GM12878 (cell line): ENCODE measurements around the gene PLAC1. TPM values are rescaled to one million over a fixed set of nuclear protein-coding genes. Genes with fewer than 3 reads are reported as not detected.

Source experiments
- ATAC-seq: fragments of 200-7000 bp; cut with Tn5 transposase; 3 replicates; pipeline ENCODE4 v1.9.1; 2020; ENCODE audit warnings: mild to moderate bottlenecking, moderate library complexity
- BruUV-seq: library from RNA; stranded (reverse); fragments of 400-500 nt; replicated peaks from 2 replicates; lab custom pipeline; 2021; lab: Mats Ljungman, UMichigan
- CTCF ChIA-PET: fragments of 300-600 bp; sonication (Branson Sonifier 250); formaldehyde crosslinking; extraction: SDS; loops from one replicate; lab custom pipeline; 2021; ENCODE audit warnings: inconsistent platforms; lab: Yijun Ruan, JAX
- POLR2A ChIA-PET: fragments of 350-600 bp; formaldehyde crosslinking; extraction: SDS; loops from one replicate; lab custom pipeline; 2021; ENCODE audit warnings: inconsistent platforms; lab: Charles Lee
- RAD21 ChIA-PET: fragments of 300-600 bp; sonication (Branson Sonifier 250); formaldehyde crosslinking; loops from one replicate; lab custom pipeline; 2023; ENCODE audit warnings: antibody characterized with exemption; ENCODE audit not compliant: unreplicated experiment; lab: Charles Lee
- SMC1A ChIA-PET: fragments of 300-600 bp; sonication (Branson Sonifier 250); formaldehyde crosslinking; loops from one replicate; lab custom pipeline; 2023; ENCODE audit not compliant: unreplicated experiment, uncharacterized antibody; lab: Charles Lee
- DNase-seq: peaks from one replicate; pipeline ENCODE4 v3.0.0-alpha.2; 2011; ENCODE audit warnings: low read depth, low spot score
- FAIRE-seq: peaks from 3 replicates; lab custom pipeline; 2011; peaks lifted over from hg19 to GRCh38; lab: Jason Lieb, UNC
- H2AFZ ChIP-seq: 2 replicates; pipeline ENCODE4 v1.6.0; 2011; ENCODE audit warnings: low read depth, low read length, control low read depth; ENCODE audit not compliant: control insufficient read depth
- H3K27ac ChIP-seq: 2 replicates; pipeline ENCODE4 v1.5.1; 2011; ENCODE audit warnings: control low read depth; ENCODE audit not compliant: control insufficient read depth, insufficient read depth
- H3K27me3 ChIP-seq, 2 experiments: replicated peaks in 1 of 2; 2 replicates each; pipeline versions ENCODE4 v1.6.0 to v1.6.1; 2011; ENCODE audit warnings: low read length in 1 of 2; ENCODE audit not compliant: control insufficient read depth in 2 of 2, insufficient read depth in 2 of 2
- H3K36me3 ChIP-seq, 2 experiments: 2 replicates each; pipeline ENCODE4 v1.5.1; 2011; ENCODE audit warnings: low read length in 1 of 2; ENCODE audit not compliant: control insufficient read depth in 2 of 2, insufficient read depth in 2 of 2
- H3K4me1 ChIP-seq: 2 replicates; pipeline ENCODE4 v1.6.1; 2011; ENCODE audit warnings: mild to moderate bottlenecking, low read length, moderate library complexity, mixed read lengths; ENCODE audit not compliant: control insufficient read depth, insufficient read depth
- H3K4me2 ChIP-seq: 2 replicates; pipeline ENCODE4 v1.6.0; 2011; ENCODE audit warnings: control low read depth; ENCODE audit not compliant: control insufficient read depth, insufficient read depth
- H3K4me3 ChIP-seq: fragments of 200-600 bp; sonication (generic); 2 replicates; pipeline ENCODE4 v1.5.1; 2016
- H3K79me2 ChIP-seq: 2 replicates; pipeline ENCODE4 v1.6.0; 2011; ENCODE audit warnings: low read length; ENCODE audit not compliant: control insufficient read depth, insufficient read depth
- H3K9ac ChIP-seq: 2 replicates; pipeline ENCODE4 v1.8.0; 2011; ENCODE audit warnings: low read length, control low read depth, mixed read lengths; ENCODE audit not compliant: control insufficient read depth, insufficient read depth
- H3K9me3 ChIP-seq: replicated peaks from 3 replicates; pipeline ENCODE4 v1.5.1; 2011; ENCODE audit warnings: mild to moderate bottlenecking, low read length; ENCODE audit not compliant: control insufficient read depth, insufficient read depth
- H4K20me1 ChIP-seq: 2 replicates; pipeline ENCODE4 v1.6.0; 2011; ENCODE audit not compliant: control insufficient read depth, insufficient read depth
- CBX3 ChIP-seq: fragments of 200-600 bp; sonication (generic); IDR thresholded peaks from 2 replicates; pipeline ENCODE4 v1.6.1; 2016; ENCODE audit warnings: low read depth, borderline replicate concordance
- E2F4 ChIP-seq: IDR thresholded peaks from 2 replicates; pipeline ENCODE4 v1.6.1; 2012; ENCODE audit warnings: low read depth, low read length, improper control_type of control experiment
- E4F1 ChIP-seq: fragments of 450-650 bp; IDR thresholded peaks from 2 replicates; pipeline ENCODE4 v1.6.1; 2018; ENCODE audit warnings: borderline replicate concordance, mild to moderate bottlenecking; ENCODE audit not compliant: partially characterized antibody
- IKZF2 ChIP-seq, 2 experiments: fragments of 450-650 bp; IDR thresholded peaks; 2 replicates each; pipeline ENCODE4 v1.6.1; 2017; ENCODE audit warnings: mild to moderate bottlenecking in 2 of 2, moderate library complexity in 2 of 2
- KDM1A ChIP-seq: fragments of 200-600 bp; sonication (generic); IDR thresholded peaks from 2 replicates; pipeline ENCODE4 v1.6.1; 2016; ENCODE audit warnings: borderline replicate concordance
- MTA2 ChIP-seq: fragments of 450-650 bp; IDR thresholded peaks from 2 replicates; pipeline ENCODE4 v1.6.1; 2016; ENCODE audit warnings: low read depth, mild to moderate bottlenecking, moderate library complexity
- POLR2AphosphoS2 ChIP-seq: IDR thresholded peaks from 2 replicates; pipeline ENCODE4 v1.6.1; 2011; ENCODE audit warnings: low read depth, mild to moderate bottlenecking, low read length, improper control_type of control experiment, moderate library complexity
- PRDM15 ChIP-seq: fragments of 450-650 bp; formaldehyde crosslinking; IDR thresholded peaks from 2 replicates; pipeline ENCODE4 v1.4.0; 2020; ENCODE audit warnings: mild to moderate bottlenecking, moderate library complexity
- RAD51 ChIP-seq: fragments of 450-650 bp; IDR thresholded peaks from 2 replicates; pipeline ENCODE4 v1.6.1; 2016; ENCODE audit warnings: moderate library complexity, mild to moderate bottlenecking, inconsistent platforms
- RELA ChIP-seq: fragments of 450-650 bp; IDR thresholded peaks from 2 replicates; pipeline ENCODE4 v1.8.0; 2014; ENCODE audit warnings: borderline replicate concordance; ENCODE audit not compliant: partially characterized antibody
- ZBED1 ChIP-seq: IDR thresholded peaks from 2 replicates; pipeline ENCODE4 v1.6.1; 2016; ENCODE audit warnings: borderline replicate concordance
- ZBTB11 ChIP-seq: fragments of 450-650 bp; formaldehyde crosslinking; IDR thresholded peaks from 2 replicates; pipeline ENCODE4 v1.5.0; 2022; ENCODE audit warnings: mild to moderate bottlenecking, missing genetic modification characterization
- in situ Hi-C: fragments of 300-500 bp; cut with MboI; formaldehyde crosslinking; loops from 9 replicates; pipeline ENCODE4 v1.14.3; 2018; ENCODE audit warnings: mixed read lengths
- intact Hi-C: fragments of 100-400 bp; cut with micrococcal nuclease; formaldehyde crosslinking; loops from one replicate; pipeline ENCODE4 v1.14.2; 2022; ENCODE audit not compliant: unreplicated experiment
- polyA plus RNA-seq, 11 experiments: library from polyadenylated mRNA; depleted of rRNA in 4 of 11; unstranded in 6 of 11; stranded (reverse) in 5 of 11; fragments of >200 nt; fragmentation: Nextera tagmentation in 4 of 11; fragmentation: Illumina TruSeq in 1 of 11; extraction: Ambion mirVana in 4 of 11; extraction: Trizol in 1 of 11; gene quantifications; 1 replicate in 1 of 11; 2 replicates in 10 of 11; pipeline versions ENCODE4 v1.2.1 to v1.2.3, GENCODE V29; 2011 to 2016; ENCODE audit warnings: inconsistent platforms in 2 of 11, missing spikeins in 2 of 11, low read depth in 1 of 11
- total RNA-seq, 4 experiments: library from RNA; depleted of rRNA in 3 of 4; stranded (reverse); fragments of >200 nt in 3 of 4; fragmentation: Illumina TruSeq in 1 of 4; extraction: Trizol in 1 of 4; gene quantifications; 2 replicates each; pipeline versions ENCODE4 v1.2.1 to v1.2.3, GENCODE V29; 2013 to 2021

Gene PLAC1
- total and polyA plus RNA-seq, 10 of the 15 experiments (the other 5 are each of a cell fraction or from before 2014, with no cell fraction given) = 0.05 to 0.42 (median 0.17) TPM; not detected in 5

GRCh38 chrX:134628663-134629062, 29.6 kb downstream of the PLAC1 start (continued):
- TF ChIP-seq RELA (no peak), MTA2 (no peak), E4F1 (no peak), ZBTB11 (CRISPR knock-in tag) (no peak)

GRCh38 chrX:134626434-134626833, 31.8 kb downstream of the PLAC1 start:
- ChIA-PET SMC1A (interaction anchor here (1.1 kb wide), 1 partner anchor 32 kb away, joined by 3 read pairs; no protein-coding TSS in a partner anchor), POLR2A (no interaction called here), RAD21 (no interaction called here), CTCF (no interaction called here)
- Histone ChIP-seq H3K9ac (no peak overlapping the region), H3K79me2 (no peaks in the 10 kb centered on the region), H3K36me3 (no peaks in the 10 kb centered on the region), H3K4me1 (peaks cover 5% of the 10 kb centered on the region), H3K4me2 (no peak overlapping the region), H3K4me3 (no peak overlapping the region), H4K20me1 (no peaks in the 10 kb centered on the region), H3K9me3 (no peaks in the 10 kb centered on the region), H3K27ac (no peak overlapping the region), H3K27me3 (no peaks in the 10 kb centered on the region; a peak in 1 of 4 replicates), H2AFZ (no peak overlapping the region)
- TF ChIP-seq ZBED1 (no peak), PRDM15 (CRISPR knock-in tag) (no peak), CBX3 (no peak), E2F4 (no peak), POLR2AphosphoS2 (no peak), RAD51 (no peak), KDM1A (no peak), IKZF2 (IDR thresholded peaks at IDR 0.05) (no peak)
- no peak for ATAC-seq
- no TSS peak for BruUV-seq
- intact Hi-C loops (no loop called here), in situ Hi-C loops (no loop called here)
- no peak for DNase-seq
- no peak for FAIRE-seq
